Activated CD8-positive, alpha-beta T cell treated with anti-CD3 and anti-CD28 coated beads for 36 hours (primary cell): ENCODE data around the gene SMARCA2. TPM values are rescaled to one million over a fixed set of nuclear protein-coding genes. Genes with fewer than 3 reads are reported as not detected.

Experiments used
- ATAC-seq: fragments of 200-7000 bp; cut with Tn5 transposase; one replicate; pipeline ENCODE4 v1.10.0; 2021; ENCODE audit warnings: mild to moderate bottlenecking, moderate library complexity
- CTCF ChIA-PET: fragments of 350-600 bp; sonication (Branson Sonifier 250); formaldehyde crosslinking; loops from one replicate; lab custom pipeline; 2021; ENCODE audit warnings: antibody characterized with exemption; lab: Charles Lee
- POLR2A ChIA-PET: fragments of 350-600 bp; sonication (Branson Sonifier 250); formaldehyde crosslinking; loops from one replicate; lab custom pipeline; 2021; ENCODE audit warnings: antibody characterized with exemption; lab: Charles Lee
- DNase-seq: peaks from one replicate; pipeline ENCODE4 v3.0.0-alpha.2; 2020
- H3K27ac Mint-ChIP-seq: one replicate; pipeline ENCODE4 v1.8.0; 2021; ENCODE audit warnings: mild to moderate bottlenecking, mixed read lengths
- H3K27me3 Mint-ChIP-seq: one replicate; pipeline ENCODE4 v1.8.0; 2021; ENCODE audit warnings: mixed read lengths
- H3K36me3 Mint-ChIP-seq: one replicate; pipeline ENCODE4 v1.8.0; 2021; ENCODE audit warnings: low read depth, mixed read lengths
- H3K4me1 Mint-ChIP-seq: one replicate; pipeline ENCODE4 v1.8.0; 2021; ENCODE audit warnings: low read depth, mixed read lengths
- H3K4me3 Mint-ChIP-seq: one replicate; pipeline ENCODE4 v1.8.0; 2021; ENCODE audit warnings: mild to moderate bottlenecking, moderate library complexity, mixed read lengths
- H3K9me3 Mint-ChIP-seq: one replicate; pipeline ENCODE4 v1.8.0; 2021; ENCODE audit warnings: mixed read lengths
- CTCF ChIP-seq: fragments of 200-600 bp; IDR thresholded peaks from one replicate; pipeline ENCODE4 v1.8.0; 2022; ENCODE audit warnings: antibody characterized with exemption, mild to moderate bottlenecking
- intact Hi-C: fragments of 100-400 bp; cut with micrococcal nuclease; formaldehyde crosslinking; loops from one replicate; pipeline ENCODE4 v1.10.0; 2022
- total RNA-seq, 2 experiments: library from RNA; stranded (reverse); gene quantifications; one replicate each; pipeline ENCODE4 v1.2.3, GENCODE V29; 2021

Gene SMARCA2
- total RNA-seq, 2 experiments from 2014 or later: 94.7 to 99.4 TPM

DNA sequence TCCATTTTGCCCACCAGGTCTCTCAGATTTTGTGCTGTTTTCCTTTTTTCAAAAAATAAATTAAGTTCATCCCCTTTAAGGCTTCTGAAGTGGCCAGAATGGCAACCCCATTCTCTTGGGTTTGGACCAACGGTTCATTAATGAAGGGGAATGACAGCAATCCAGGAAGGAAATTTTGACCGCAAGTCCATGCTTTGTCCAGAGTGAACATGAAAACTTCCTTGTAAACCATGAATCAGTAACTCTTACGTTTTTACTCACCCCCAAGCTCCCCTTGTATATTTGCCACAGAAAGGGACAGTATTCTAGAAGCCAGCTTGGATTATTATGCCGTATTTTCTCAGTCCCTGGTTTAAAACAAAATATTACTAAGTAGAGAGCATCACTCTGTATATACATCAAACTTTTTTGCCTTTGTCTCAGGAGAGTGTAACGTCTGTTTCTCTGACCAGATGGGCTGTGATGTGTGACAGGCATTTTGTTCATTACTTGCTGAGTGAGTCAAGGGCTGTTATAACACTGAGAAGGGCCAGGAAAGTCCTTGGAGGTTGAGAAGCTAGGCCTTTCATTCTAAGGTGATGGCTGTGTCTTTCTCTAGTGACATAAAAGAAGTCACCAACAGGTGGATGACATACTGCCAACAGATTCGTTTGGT, 148.2 kb downstream of the SMARCA2 start:
- ChIA-PET CTCF (no interaction called here), POLR2A (interaction anchor here (0.6 kb wide), 1 partner anchor 76 kb away, joined by 4 read pairs; no protein-coding TSS in a partner anchor)
- no peak overlapping the region for H3K4me3 Mint-ChIP-seq
- peaks cover 21% of the 10 kb centered on the region for H3K36me3 Mint-ChIP-seq
- DNase-seq (no peak), ATAC-seq (no peak)
- no peaks in the 10 kb centered on the region for H3K27me3 Mint-ChIP-seq
- H3K9me3 Mint-ChIP-seq: no peaks in the 10 kb centered on the region
- intact Hi-C loops: no loop called here
- TF ChIP-seq CTCF: no peak
- peaks cover 33% of the 10 kb centered on the region for H3K4me1 Mint-ChIP-seq
- no peak overlapping the region for H3K27ac Mint-ChIP-seq

DNA sequence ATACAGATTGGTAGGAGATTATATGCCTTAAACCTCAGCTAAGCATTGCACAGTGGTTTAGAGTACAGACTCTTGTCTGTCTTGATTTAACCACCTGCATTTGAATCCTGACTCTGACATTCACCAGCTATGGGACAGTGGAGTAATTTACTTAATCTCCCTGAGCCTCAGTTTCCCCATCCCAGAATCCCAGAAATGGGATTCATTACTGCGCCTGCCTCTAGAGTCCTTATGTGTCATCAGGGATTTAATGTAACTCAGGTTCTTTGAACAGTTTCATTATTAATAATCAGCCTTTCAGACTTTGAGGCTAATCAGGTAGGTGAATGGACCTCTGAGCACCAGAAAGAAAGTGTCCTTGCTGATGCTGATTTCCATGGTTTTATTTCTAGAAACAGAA, 149.1 kb downstream of the SMARCA2 start:
- no peaks in the 10 kb centered on the region for H3K27me3 Mint-ChIP-seq
- no peak overlapping the region for H3K4me3 Mint-ChIP-seq
- TF ChIP-seq CTCF: no peak
- intact Hi-C loops: no loop called here
- ATAC-seq (no peak), DNase-seq (no peak)
- H3K36me3 Mint-ChIP-seq: peaks cover 24% of the 10 kb centered on the region
- no peak overlapping the region for H3K27ac Mint-ChIP-seq
- H3K4me1 Mint-ChIP-seq: peaks cover 28% of the 10 kb centered on the region
- H3K9me3 Mint-ChIP-seq: no peaks in the 10 kb centered on the region
- POLR2A ChIA-PET: no interaction called here
- CTCF ChIA-PET: interaction anchor here (3.7 kb wide), 1 partner anchor 18 kb away, joined by 16 read pairs; no protein-coding TSS in a partner anchor

DNA sequence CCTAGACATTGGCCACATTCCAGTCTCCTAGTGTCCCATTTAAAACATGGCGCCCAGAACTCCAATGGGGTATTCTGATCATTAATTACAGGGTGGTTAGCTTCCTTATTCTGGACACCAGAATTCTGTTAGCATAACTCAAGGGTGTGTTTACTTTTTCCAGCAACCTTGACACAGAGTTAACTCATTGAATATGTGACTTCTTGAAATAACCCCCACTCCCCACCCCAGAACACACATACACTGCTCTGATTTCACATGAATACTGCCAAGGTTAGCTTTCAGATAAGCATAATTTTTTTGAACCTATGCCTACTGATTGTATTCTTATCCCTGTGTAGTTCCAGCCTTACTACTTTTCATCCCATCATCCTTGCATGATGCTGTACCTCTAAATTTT, 151.1 kb downstream of the SMARCA2 start:
- no peak for TF ChIP-seq CTCF
- Mint-ChIP-seq H3K9me3 (no peaks in the 10 kb centered on the region), H3K4me3 (no peak overlapping the region), H3K36me3 (peaks cover 31% of the 10 kb centered on the region), H3K4me1 (peaks cover 19% of the 10 kb centered on the region), H3K27ac (no peak overlapping the region), H3K27me3 (no peaks in the 10 kb centered on the region)
- ChIA-PET POLR2A (interaction anchor here (0.5 kb wide), 1 partner anchor 846 kb away, joined by 3 read pairs; no protein-coding TSS in a partner anchor), CTCF (interaction anchor here (1.0 to 3.7 kb wide), 2 partner anchors 10 to 16 kb away, joined by 3 to 16 read pairs; no protein-coding TSS in a partner anchor)
- ATAC-seq (no peak), DNase-seq (no peak)
- intact Hi-C loops: no loop called here

GRCh38 chr9:2169035-2169434, 153.9 kb downstream of the SMARCA2 start:
- ChIA-PET POLR2A (no interaction called here), CTCF (no interaction called here)
- ATAC-seq (no peak), DNase-seq (no peak)
- H3K36me3 Mint-ChIP-seq: peaks cover 40% of the 10 kb centered on the region
- no peak overlapping the region for H3K4me3 Mint-ChIP-seq
- no peak for TF ChIP-seq CTCF
- intact Hi-C loops: no loop called here
- no peak overlapping the region for H3K27ac Mint-ChIP-seq
- no peaks in the 10 kb centered on the region for H3K9me3 Mint-ChIP-seq
- H3K27me3 Mint-ChIP-seq: no peaks in the 10 kb centered on the region
- H3K4me1 Mint-ChIP-seq: peaks cover 16% of the 10 kb centered on the region

GRCh38 chr9:2170722-2171121, 155.6 kb downstream of the SMARCA2 start:
- H3K4me1 Mint-ChIP-seq: peaks cover 11% of the 10 kb centered on the region
- H3K9me3 Mint-ChIP-seq: no peaks in the 10 kb centered on the region
- H3K4me3 Mint-ChIP-seq: no peak overlapping the region
- no peak for TF ChIP-seq CTCF
- ChIA-PET POLR2A (interaction anchor here (1.6 kb wide), 1 partner anchor 11 kb away, joined by 7 read pairs; no protein-coding TSS in a partner anchor), CTCF (interaction anchor here (1.4 kb wide), 1 partner anchor 55 kb away, joined by 3 read pairs; no protein-coding TSS in a partner anchor)
- intact Hi-C loops: no loop called here
- DNase-seq: no peak
- no peaks in the 10 kb centered on the region for H3K27me3 Mint-ChIP-seq
- no peak for ATAC-seq
- peaks cover 46% of the 10 kb centered on the region for H3K36me3 Mint-ChIP-seq
- H3K27ac Mint-ChIP-seq: no peak overlapping the region
